ENCODE measurements around the gene DENND2C. TPM values are rescaled to one million over a fixed set of nuclear protein-coding genes. Genes with fewer than 3 reads are reported as not detected.
"Not testable (repeated sequence)": the region's sequence is repeated elsewhere in the genome, so short reads cannot be mapped to it uniquely, and the experiment has no call there.

DENND2C gene
- polyA plus RNA-seq, 10 donors: 4.6 to 11.3 (median 6.4) TPM

- no peak for DNase-seq
These were observed 62.6 kb downstream of the DENND2C start for GRCh38 chr1:114607223-114607622.

DNA sequence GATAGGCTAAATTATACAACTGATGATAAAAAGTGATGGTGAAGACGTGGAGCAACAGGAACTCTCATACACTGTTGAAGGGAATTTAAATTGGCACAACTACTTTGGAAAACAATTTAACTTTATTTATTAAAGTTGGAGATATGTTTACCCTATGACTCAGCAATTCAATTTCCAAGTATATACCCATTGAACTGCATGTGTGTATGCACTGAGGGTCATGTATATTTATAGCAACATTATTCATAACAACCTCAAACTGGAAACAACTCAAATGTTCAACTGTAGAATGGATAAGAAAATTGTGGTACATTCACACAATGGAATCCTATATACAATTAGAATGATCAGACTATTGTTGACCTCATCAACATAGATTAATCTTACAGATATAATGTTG is 71.9 kb downstream of the DENND2C start:
- DNase-seq: no peak

DNA sequence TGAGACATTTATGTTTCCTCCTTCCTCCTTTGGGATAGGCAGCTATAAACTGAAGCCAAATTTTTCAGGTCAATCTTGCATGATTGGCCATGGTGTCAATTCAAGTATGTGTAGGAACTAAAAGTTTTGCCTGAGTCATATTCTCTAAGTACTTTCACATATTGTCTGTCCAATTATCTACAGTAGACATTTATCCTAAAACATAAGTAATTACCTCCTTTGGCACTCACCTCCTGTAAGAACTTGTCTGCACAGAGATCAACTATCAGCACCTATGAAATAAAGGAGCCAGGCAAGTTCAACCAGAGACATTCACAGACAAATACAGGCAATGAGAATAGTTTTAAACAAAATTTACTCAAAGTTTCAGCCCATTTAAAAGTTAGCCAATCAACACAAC is 74.2 kb downstream of the DENND2C start:
- no peak for DNase-seq

GRCh38 chr1:114594046-114594445 is 75.8 kb downstream of the DENND2C start:
- no peak for DNase-seq

GRCh38 chr1:114589122-114589521 is 80.7 kb downstream of the DENND2C start:
- no peak for DNase-seq

DNA sequence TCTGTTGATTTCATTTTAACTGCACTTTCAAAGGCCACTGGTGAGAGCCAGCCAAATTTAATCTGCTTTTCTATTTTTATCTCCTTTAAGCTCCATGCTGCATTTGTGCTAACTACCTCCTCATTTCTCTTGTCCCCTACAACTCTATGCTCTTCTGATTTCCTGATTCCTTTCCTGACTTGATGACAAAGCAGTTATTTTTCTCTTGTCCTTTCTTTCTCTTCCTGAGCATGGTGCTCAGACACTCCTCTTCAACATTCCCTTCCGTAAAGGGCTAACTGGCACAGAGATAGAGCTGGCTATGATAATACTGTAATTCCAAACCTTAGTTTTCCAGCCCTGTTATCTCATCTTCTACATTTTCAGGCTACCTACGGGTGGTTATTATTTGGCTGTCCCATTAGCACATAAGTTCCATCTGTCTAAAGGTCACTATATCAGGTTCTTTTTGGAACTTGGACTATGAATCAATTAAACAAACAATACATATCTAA is 81.6 kb downstream of the DENND2C start:
- no peak for DNase-seq

- DNase-seq: no peak
These were observed 82.5 kb downstream of the DENND2C start for GRCh38 chr1:114587203-114587991.

DNA sequence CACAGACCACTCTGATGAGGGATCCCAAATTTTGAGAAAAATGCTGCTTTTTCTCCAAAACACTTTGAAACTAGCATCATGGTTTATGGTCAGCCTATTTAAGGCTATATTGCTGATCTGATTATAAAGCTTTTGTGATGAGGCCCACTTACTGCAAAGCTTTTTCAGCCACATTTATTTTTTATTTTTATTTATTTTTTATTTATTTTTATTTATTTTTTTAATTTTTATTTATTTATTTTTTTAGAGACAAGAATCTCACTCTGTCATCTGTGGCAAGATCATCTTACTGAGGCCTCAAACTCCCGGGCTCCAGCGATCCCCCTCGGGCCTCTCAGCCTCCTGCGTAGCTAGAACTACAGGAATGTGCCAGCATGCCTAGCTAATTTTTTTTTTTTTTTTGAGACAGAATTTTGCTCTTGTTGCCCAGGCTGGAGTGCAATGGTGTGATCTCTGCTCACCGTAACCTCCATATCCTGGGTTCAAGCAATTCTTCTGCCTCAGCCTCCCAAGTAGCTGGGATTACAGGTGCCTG is 83.3 kb downstream of the DENND2C start:
- no peak for DNase-seq

- DNase-seq: peak in 1 of 3 donors; percentile 22
These were observed 84.6 kb downstream of the DENND2C start for GRCh38 chr1:114585231-114585630.

- peak; percentile 99 for DNase-seq
These were observed 88.2 kb downstream of the DENND2C start, which contains the start of gene BCAS2 for GRCh38 chr1:114581335-114582287. TSS of gene BCAS2 (minus strand) at chr1:114581615. CDS start at chr1:114581591, 24 bp downstream.

GRCh38 chr1:114574365-114574764 is 95.5 kb downstream of the DENND2C start:
- DNase-seq: no peak

GRCh38 chr1:114564141-114564540 is 105.7 kb downstream of the DENND2C start:
- no peak for DNase-seq

GRCh38 chr1:114562978-114563510 is 106.8 kb downstream of the DENND2C start:
- DNase-seq: not testable (repeated sequence)

GRCh38 chr1:114561333-114561732 is 108.5 kb downstream of the DENND2C start:
- no peak for DNase-seq

GRCh38 chr1:114559356-114559755 is 110.5 kb downstream of the DENND2C start:
- no peak for DNase-seq

- peak in 1 of 3 donors; percentile 10 for DNase-seq
These were observed 111.3 kb downstream of the DENND2C start for GRCh38 chr1:114558544-114558943.

DNA sequence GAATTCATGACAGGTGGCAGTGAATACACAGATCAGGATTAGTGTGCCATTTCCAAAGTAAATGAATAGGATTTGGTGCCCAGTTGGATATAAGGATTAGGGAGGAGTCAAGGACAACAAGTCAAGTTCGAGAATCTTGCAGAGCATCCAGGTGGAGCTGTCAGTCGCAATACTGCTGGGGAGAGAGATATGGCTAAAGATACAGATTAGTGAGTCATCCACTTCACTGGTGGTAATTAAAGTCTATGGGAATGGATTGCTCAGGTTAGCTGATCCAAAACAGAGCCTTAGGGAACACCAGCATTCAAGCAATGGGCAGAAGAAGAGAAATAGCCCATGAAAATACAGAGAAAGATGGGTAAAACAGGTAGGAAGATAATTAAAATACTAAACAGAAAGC is 115.3 kb downstream of the DENND2C start:
- no peak for DNase-seq

DNA sequence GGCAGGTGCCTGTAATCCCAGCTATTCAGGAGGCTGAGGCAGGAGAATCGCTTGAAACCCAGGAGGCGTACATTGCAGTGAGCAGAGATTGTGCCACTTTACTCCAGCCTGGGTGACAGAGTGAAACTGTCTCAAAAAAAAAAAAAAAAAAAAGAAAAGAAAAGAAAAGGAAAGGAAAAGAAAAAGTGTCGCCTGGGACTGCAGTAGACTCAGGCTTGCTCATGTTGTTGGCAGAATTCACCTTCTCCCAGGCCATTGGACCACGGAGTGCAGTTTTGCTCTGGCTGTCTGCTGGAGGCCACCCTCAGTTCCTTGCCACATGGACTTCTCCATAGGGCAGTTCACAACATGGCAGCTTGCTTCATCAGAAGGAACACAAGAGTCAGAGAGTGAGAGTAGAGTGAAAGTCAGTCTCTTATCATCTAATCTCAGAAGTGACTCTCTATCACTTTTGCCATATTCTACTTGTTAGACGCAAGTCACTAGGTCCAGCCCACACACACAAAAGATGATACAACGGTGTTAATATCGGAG is 117.7 kb downstream of the DENND2C start:
- DNase-seq: no peak

- DNase-seq: no peak
These were observed 118.4 kb downstream of the DENND2C start for GRCh38 chr1:114551400-114551799.

DNA sequence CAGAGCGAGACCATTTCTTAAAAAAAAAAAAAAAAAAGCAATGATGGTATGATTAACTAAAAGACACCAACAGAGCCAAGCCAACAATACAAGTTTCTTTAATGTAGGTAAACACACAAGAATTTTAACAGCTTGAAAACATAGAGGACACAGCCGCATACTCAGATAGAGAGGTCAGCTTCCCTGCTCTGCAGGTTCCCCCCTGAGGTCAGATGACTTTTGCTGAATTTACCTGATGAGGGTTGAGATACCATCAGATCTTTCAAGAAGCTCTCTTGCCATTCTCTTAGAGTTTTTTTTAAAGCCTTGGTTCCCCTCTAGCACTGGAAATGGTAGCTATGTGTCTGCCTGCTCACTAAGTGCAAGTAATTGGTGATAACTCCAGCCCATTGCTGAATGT is 119.5 kb downstream of the DENND2C start:
- no peak for DNase-seq

GRCh38 chr1:114549137-114549536 is 120.7 kb downstream of the DENND2C start:
- no peak for DNase-seq

- DNase-seq: no peak
These were observed 122.8 kb downstream of the DENND2C start for GRCh38 chr1:114547076-114547475.

Data from muscle of back (tissue), 11 donors.